Kasumi-1 (cell line): ENCODE data around the gene ATP6V0C.

Source experiments
- DNase-seq, 2 experiments: peaks; one replicate each; lab custom pipeline; 2025; lab: John Stamatoyannopoulos, UW

ATP6V0C gene

GRCh38 chr16:2511128-2511800, 2.5 kb upstream of the ATP6V0C start:
- DNase-seq, result no peak

- DNase-seq, result no peak
These were observed 1.6 kb upstream of the ATP6V0C start for GRCh38 chr16:2511996-2512734.

- DNase-seq, result no peak
These were observed 882 bp upstream of the ATP6V0C start for GRCh38 chr16:2512735-2513404.

- DNase-seq, result no peak
These were observed 804 bp downstream of the ATP6V0C start for GRCh38 chr16:2514333-2515179.

DNA sequence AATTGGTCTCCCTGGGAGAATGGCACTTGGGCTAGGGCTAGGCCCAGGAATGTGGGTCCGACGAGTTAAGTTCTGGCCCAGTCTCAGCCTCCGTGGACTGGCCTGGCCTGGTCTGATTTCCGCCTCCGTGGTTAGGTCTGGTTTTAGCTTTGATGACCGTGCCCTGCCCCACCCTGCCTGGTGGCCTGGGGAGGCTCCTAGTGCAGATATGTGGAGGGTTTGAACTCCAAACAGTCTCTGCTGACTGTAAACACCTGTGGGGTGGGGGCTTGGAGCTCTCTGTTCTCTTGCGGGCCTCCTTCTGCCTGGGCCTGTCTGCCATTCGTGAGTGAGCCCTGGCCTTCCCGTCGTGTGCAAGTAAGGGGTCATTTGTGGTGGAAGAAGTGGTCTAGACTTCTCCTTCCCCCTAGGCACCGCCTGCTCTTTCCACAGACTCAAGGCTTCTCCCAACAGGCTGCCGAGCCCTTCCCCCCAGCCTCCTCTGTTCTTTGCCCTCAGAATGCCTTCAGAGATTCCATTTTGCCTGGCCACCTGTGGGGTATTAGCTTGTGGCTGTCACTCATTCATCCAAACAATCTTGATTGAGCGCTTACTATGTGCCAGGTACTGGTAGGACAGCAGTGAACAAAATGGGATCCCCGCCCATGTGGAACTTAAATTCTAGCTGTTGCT, 1.6 kb downstream of the ATP6V0C start:
- no peak for DNase-seq

DNA sequence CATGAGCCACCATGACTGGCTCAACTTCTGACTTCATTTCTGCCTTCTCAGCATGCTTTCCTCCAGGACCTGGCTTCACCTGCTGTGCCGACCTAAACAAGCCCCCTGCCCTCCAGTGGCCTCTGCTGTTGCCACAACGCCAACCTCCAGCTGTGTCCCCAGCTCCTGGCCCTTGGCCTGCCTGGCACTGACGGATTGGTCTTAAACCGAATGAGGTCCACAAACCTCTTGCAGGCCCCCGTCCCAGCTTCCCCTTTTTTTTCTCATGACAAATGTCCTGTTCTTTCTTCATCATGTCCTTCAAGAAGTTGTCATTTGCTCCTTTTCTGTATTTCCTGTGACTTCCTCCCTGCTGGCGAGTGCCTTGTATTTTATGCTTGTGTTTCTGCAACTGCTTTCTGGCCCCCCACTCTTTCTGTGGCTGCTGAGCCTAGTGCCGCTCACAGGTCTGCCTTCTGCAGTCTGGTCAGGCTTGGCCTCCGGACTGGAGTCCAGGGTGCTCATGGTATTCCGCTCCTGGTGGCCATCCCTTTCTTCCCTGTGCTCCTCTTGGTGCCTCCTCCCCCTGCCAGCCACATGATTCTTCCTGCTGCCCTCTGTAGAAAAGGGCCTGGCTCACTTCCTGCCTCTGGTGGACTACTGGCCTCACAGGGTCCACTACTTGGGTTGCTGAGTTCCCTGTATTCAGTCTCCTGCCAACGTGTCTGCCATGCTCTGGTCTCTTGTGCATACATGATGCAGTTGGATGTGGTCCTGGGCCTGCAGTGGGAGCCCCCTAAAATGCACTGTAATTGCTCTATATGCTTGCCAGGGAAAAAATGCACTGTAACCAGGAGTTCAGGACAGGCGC, 2.9 kb downstream of the ATP6V0C start:
- DNase-seq, result peak; percentile 37 to 67

- no peak for DNase-seq
These were observed 4.3 kb downstream of the ATP6V0C start for GRCh38 chr16:2517954-2518605.

DNA sequence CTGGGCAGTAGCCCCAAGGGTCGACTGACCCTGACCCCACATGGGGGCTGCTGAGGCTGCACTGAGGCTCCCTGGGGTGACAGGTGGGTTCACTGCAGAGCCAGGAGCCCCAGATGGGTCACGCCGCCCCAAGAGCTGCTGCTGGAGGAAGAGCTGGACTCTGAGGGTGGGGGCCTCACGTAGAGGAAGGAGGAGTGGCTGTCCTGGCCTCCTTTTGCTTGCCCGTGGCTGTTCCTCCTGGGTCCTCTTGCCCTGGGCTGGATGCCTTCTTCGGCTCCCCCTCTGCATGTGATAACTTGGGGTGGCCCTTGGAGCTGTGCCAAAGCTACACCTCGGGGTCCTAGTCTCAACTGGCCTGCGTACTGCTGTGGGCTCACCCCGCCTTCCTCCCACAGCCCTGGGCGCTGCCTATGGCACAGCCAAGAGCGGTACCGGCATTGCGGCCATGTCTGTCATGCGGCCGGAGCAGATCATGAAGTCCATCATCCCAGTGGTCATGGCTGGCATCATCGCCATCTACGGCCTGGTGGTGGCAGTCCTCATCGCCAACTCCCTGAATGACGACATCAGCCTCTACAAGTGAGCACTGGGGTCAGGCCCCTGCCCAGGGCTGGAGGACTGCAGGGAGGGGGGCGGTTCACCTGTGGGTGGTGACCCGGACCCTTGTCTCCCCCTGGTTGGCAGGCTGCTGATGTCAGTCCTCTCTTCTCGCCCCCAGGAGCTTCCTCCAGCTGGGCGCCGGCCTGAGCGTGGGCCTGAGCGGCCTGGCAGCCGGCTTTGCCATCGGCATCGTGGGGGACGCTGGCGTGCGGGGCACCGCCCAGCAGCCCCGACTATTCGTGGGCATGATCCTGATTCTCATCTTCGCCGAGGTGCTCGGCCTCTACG, 5.3 kb downstream of the ATP6V0C start:
- DNase-seq, result no peak

DNA sequence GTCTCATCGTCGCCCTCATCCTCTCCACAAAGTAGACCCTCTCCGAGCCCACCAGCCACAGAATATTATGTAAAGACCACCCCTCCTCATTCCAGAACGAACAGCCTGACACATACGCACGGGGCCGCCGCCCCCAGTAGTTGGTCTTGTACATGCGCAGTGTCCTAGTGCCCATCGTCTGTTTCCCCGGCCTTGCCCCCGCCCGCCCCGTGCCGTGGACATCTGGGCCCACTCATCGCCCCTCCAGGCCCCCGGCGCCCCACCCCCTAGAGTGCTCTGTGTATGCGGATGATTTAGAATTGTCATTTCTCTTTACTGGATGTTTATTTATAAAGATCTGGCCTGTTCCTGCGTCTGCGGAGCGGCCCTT, 5.9 kb downstream of the ATP6V0C start:
- DNase-seq, result no peak

- DNase-seq, result peak; percentile 60 to 68
These were observed 6.5 kb downstream of the ATP6V0C start, which contains the start of gene AMDHD2 for GRCh38 chr16:2520097-2520783. AMDHD2 (plus strand) TSS chr16:2520371; CDS start chr16:2520459, 88 bp downstream.

DNA sequence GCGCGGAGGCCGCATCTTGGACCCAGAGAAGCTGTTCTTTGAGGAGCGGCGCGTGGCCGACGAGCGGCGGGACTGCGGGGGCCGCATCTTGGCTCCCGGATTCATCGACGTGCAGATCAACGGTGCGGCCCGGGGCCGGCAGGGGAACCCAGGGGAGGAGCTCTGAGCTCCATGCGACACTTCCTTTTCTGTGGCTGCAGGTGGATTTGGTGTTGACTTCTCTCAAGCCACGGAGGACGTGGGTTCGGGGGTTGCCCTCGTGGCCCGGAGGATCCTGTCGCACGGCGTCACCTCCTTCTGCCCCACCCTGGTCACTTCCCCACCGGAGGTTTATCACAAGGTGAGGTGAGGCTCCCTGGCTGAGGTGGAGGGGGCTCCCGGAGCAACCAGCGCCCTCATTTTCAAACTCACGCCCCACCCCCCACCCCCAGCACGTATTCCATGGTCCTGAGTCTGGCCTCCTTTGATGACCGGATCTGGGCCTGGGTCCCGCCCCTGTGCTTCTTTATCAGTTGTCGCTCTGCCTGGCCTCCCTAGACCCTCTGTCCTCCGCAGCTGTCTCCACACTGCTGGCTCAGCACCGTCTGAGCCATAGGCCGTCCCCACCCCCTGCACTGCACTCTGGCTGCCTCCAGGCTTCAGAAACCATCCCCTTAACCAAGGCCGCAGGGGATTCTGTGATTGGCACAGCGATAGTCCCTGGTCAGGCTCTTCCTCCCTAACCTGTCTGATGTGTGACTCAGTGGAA, 7.2 kb downstream of the ATP6V0C start:
- peak in 1 of 2 experiments; percentile 15 for DNase-seq

GRCh38 chr16:2523801-2524231, 10.1 kb downstream of the ATP6V0C start:
- DNase-seq, result no peak

DNA sequence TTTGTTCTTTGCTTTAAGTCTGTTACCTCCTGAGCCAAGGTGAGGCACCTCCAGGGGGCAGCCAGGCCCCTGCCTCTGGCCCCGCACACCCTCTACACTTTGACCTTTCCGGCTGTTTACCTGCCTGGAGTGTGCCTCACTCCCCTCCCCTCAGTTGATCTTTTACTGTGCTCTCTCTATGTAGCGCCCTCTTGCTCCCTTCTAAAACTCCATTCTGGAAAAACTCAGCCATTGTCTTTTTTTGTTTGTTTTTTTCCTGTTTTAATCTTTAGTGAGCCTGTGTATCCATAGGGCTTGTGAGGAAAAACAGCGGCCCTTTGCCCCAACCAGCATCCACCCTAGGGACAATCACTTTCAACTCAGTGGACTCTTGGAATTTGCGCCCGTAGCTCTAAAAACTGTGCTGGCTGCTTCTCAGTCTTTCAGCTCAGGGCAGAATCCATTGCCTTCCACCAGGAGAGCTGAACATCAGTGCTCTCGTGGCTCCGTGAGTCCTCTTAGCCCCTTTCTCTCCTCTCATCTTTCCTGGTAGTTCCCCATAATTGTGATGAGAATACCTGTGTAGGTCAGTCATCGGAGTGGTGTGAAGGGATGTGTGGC, 10.7 kb downstream of the ATP6V0C start:
- no peak for DNase-seq

DNA sequence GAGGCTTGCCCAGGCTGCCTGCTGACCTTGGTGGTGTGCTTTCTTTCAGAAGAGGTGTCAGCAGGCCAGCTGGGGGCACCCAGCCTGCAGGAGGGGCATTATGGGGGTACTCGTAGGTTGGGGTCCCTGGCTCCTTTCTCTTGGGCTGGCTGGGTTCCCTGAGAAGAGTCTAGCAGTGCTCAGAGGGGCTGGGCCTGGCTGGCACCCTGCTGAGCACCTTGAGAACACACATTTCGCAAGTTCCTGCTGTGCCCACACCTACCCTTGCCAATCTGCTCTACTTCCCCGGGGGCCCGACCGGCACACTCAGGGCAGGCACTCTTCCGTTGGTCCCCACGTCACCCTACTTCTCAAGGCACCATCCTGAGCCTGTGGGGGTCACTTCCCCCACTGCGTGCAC, 12.4 kb downstream of the ATP6V0C start:
- no peak for DNase-seq

DNA sequence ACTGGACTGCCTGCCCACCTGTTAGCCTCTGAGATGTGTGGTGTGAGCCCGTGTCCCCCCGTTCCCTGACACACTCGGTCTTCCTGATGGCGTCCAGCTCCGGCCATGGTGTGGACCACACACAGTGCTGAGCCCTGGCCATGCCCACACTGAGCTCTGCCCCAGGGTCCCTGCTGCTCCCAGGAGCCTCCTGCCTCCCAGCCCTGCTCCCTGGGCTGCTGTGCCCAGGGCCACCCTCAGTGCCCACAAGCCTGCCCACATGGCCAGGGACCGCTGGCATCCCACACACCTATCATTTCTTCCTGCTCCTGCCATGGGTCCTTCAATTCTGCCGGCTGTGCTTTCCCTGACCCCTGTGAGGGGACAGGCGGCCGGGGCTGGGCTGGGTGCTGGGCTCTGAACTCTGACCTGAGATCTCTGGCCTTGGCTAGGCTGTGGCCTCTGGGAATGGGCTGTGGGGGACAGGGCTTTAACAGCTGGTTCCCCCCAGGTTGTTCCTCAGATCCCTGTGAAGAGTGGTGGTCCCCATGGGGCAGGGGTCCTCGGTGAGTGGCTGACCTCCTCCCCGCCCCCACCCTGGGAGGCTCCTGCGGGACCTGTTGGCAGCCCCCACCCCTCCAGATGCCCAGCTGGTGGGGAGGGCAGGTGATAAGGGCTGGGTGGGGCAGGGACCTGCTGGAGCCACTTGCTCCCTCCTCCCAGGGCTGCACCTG, 13.5 kb downstream of the ATP6V0C start:
- no peak for DNase-seq

DNA sequence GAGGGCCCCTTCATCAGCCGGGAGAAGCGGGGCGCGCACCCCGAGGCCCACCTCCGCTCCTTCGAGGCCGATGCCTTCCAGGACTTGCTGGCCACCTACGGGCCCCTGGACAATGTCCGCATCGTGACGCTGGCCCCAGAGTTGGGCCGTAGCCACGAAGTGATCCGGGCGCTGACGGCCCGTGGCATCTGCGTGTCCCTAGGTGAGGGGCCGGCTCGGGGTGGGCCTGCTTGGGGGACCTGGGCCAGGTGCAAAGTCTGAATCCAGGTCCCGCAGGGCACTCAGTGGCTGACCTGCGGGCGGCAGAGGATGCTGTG, 14.0 kb downstream of the ATP6V0C start:
- no peak for DNase-seq
